Peyer's patch (tissue), 4 donors: ENCODE results near the gene CHST15.

Source experiments
- POLR2A ChIP-seq, 2 donors: fragments of 450-650 bp; IDR thresholded peaks; one replicate each; pipeline ENCODE4 v1.5.1; 2017; ENCODE audit warnings: antibody characterized with exemption in 2 of 2, mild to moderate bottlenecking in 2 of 2, moderate library complexity in 2 of 2
- TF ChIP-seq, protein P1 (sequence below), 6 experiments: fragments of 450-650 bp in 4 of 6; fragments of 200-600 bp in 2 of 6; sonication (generic) in 1 of 6; IDR thresholded peaks; one replicate each; pipeline ENCODE4 v1.5.1; 2017 to 2019; ENCODE audit warnings: antibody characterized with exemption in 6 of 6, mild to moderate bottlenecking in 3 of 6, moderate library complexity in 1 of 6

DNA sequence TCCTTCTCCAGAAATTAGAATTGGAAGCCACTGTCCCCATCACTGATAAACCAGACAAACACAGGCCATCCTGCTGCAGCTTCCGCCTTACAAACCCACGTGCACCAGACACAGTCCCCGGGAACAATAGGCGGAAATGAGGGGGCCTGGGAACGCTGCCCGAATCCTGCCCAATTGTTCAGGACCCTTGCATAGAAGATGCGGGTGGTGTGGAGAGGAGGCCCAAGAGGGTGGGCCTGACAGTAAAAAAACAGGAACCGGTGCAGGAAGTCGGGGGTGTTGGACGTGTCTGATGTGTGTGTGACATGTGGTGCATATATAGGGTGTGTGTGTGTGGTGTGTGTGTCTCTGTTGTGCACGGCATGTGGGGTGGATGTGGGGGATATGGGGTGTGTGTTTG, 26.5 kb upstream of the CHST15 start:
- TF ChIP-seq, protein P1, sequence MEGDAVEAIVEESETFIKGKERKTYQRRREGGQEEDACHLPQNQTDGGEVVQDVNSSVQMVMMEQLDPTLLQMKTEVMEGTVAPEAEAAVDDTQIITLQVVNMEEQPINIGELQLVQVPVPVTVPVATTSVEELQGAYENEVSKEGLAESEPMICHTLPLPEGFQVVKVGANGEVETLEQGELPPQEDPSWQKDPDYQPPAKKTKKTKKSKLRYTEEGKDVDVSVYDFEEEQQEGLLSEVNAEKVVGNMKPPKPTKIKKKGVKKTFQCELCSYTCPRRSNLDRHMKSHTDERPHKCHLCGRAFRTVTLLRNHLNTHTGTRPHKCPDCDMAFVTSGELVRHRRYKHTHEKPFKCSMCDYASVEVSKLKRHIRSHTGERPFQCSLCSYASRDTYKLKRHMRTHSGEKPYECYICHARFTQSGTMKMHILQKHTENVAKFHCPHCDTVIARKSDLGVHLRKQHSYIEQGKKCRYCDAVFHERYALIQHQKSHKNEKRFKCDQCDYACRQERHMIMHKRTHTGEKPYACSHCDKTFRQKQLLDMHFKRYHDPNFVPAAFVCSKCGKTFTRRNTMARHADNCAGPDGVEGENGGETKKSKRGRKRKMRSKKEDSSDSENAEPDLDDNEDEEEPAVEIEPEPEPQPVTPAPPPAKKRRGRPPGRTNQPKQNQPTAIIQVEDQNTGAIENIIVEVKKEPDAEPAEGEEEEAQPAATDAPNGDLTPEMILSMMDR (IDR thresholded peaks at IDR 0.05), result no peak
- no peak for TF ChIP-seq POLR2A (IDR thresholded peaks at IDR 0.05)
